NCI-H2171 treated with DMSO at 0.1 percent for 48 hours (cell line): ENCODE data around the gene KCNJ6.

ENCODE experiments used
- DNase-seq: peaks from one replicate; lab custom pipeline; 2025; lab: John Stamatoyannopoulos, UW

KCNJ6 gene

DNA sequence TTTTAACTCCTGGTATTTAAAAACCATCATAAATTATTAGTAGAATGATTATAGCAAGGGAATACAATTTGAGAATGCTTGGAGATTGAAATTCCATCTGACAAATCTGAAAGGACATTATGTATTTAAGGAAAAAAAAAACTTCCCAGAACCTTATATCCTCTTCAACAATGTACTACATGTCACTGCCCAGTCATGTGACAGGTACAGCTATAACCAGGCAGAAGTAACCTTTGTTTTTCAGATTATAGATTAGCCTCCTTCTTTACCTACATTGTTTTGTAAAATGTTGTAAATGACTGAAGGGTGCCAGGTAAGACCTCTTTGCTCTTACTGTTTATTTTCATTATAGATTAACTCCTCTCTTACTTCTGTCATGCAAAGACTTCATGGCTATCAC is 96.9 kb downstream of the KCNJ6 start:
- no peak for DNase-seq

- DNase-seq: no peak
Measured at GRCh38 chr21:37817242-37817641, 99.0 kb downstream of the KCNJ6 start.

DNA sequence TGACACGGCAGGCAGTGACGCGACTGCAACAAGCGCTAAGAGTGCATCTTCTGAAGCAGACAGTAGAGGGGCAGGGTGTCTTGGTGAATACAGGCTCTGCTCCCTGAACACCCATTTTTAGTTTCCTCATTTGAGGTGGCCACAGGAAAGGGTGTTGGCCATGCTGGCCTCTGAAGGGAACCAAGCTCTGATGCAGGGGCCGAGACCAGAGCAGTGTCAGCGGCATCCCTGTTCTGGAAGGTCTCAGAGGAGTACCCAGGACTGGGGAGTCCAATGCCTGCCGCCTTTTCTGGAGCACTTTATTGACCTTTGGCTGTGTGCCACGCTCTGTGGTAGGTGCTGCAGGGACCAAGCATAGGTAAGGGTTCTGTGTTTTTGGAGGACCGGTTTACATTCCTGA is 100.4 kb downstream of the KCNJ6 start:
- no peak for DNase-seq

- DNase-seq: no peak
Measured at GRCh38 chr21:37811711-37812110, 104.5 kb downstream of the KCNJ6 start.

- no peak for DNase-seq
Measured at GRCh38 chr21:37808261-37808660, 108.0 kb downstream of the KCNJ6 start.

GRCh38 chr21:37805266-37805665 is 111.0 kb downstream of the KCNJ6 start:
- no peak for DNase-seq

- no peak for DNase-seq
Measured at GRCh38 chr21:37804001-37804400, 112.3 kb downstream of the KCNJ6 start.

- DNase-seq: no peak
Measured at GRCh38 chr21:37803101-37803651, 113.1 kb downstream of the KCNJ6 start.

- DNase-seq: no peak
Measured at GRCh38 chr21:37800456-37801061, 115.7 kb downstream of the KCNJ6 start.

DNA sequence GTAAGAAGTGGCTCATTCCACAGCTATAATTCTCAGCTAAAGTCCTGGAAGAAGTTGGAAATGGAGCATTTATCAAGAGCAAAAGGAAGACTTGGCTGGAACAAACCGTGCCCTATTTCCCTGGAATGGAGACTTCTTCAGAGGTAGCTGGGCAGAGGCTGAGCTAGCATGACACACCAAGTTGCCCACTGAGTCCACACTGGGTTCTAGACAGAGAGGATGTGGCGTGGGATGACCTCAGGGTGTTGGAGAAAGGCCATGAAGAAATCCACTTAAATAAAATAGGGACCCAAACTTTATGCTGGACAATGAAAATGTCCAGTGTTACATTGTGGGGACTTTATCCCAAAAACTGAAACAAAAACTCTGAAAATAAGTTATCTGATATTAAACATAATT is 116.2 kb downstream of the KCNJ6 start:
- no peak for DNase-seq

- no peak for DNase-seq
Measured at GRCh38 chr21:37799211-37800056, 116.8 kb downstream of the KCNJ6 start.

DNA sequence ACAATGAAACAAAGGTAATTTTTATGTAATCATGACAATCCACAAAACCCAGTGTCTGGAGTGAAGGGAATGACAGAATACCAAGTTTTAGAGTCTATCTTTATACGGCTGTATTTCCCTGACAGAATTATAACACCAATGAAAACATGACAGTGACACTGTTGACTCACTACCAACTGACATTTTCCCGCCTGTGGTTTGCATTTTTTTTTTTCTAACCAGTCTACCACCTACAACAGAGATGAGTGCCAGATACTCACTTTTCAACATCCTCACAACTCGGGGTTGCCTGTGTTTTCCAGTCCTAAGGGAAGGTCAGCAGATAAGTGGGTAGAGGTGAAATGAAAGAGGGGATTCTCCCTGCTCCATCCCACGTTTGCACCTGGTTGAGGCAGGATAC is 118.9 kb downstream of the KCNJ6 start:
- DNase-seq: no peak

- no peak for DNase-seq
Measured at GRCh38 chr21:37796011-37796410, 120.2 kb downstream of the KCNJ6 start.

DNA sequence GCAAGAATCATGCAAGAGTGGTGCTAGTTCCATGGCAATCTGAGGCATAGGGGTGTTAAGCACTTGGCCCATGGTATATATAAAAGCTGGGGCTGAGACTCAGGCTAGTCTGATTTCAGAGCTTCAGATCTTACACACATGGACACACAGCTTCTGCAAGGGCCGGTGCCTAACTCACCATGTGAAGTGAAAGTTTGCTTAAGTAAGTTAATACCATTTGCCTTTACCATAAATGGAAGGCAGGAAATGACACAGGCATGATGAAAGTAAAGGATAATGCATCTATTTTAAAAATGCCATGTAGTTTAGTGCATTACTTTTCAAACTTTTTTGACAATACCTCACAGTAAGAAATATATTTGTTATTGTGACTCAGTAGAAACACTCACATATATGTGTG is 122.6 kb downstream of the KCNJ6 start:
- DNase-seq: no peak

DNA sequence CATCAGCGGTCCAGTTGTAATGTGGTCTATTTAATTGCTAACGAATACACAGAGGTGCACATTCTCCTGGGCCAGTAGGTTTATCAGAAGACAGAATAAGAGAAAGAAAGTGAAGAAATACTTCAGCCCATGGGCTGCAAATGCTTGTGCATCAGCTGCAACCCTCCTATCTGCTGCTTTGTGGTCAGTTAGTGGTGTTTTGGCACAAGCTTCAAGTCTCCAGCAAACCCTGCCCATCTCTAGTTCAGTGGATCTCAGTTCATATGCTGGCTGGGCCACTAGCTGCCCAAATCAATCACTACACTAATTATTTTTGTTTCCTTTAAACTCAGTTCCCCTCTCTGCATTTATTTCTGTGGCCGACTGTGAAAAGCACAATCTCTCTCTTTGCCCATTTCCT is 124.2 kb downstream of the KCNJ6 start:
- no peak for DNase-seq

GRCh38 chr21:37790905-37791304 is 125.4 kb downstream of the KCNJ6 start:
- no peak for DNase-seq

DNA sequence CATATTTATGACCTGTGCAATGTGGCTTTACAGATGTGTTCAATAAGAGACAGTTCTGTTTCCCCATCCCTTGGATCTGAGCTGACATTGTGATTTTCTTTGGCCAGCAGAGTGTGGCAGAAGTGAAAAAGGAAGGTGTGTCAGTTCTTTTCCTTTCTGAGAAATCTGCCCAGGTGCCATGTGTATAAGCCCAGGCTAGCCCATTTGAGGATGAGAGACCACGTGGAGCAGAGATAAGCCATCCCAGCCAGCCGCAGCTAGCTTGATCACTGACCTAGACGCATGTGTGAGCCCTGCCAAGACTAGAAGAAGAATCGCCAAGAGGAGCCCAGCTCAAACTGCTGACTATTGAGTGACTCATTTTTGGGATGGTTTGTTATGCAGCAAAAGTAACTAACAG is 127.8 kb downstream of the KCNJ6 start:
- DNase-seq: no peak

DNA sequence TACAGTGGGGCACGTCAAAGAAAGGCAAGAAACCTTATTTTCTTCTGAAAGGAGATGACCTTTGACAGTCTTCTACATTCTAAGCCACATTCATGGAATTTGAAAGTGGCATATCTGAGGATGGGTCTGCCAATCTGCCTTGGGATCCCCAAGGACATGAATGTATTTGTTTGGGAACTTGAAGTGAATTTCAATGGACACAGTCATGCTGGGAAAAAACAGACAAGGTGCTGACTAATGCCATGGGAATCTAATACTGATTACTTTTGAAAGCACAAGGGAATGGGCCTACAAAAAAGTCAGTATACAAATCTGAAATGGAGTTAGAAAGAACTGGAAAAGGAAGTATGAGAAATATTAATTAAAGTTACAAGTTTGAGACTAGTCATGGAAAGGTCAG is 128.8 kb downstream of the KCNJ6 start:
- DNase-seq: no peak

DNA sequence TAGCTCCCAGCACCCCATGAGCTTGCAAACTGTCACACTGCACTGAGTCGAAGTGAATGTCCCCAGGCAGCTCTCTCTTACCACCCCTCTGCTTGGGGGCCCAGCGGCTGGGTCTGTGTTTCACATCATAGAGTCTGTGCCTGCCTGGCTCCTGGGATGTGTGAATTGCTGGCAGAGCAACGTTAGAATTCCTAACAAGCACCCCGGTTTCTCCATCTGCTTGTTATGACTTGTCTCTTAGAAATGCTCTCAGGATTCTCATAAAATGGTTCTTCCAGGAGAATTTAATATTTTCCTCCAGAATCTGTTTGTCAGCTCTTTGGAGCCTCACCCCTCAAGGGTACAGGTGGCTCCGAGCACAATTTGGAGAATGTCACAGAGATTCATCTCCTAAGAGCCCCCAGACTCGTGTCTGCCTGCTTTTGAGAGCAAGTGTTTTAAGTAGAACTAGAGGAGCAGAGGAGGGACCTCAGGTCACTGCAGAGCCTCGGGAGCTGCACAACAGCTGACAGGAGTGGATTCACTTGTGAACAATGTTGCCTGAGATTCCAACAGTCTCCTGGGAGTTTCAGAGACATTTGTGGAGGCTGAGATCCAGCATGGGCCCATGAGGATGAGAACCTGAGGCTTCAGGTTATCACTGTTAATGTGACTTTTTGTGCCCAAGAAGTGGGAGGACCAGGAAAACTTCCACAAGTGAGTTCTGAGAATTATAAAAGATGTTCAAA is 131.5 kb downstream of the KCNJ6 start:
- DNase-seq: no peak

DNA sequence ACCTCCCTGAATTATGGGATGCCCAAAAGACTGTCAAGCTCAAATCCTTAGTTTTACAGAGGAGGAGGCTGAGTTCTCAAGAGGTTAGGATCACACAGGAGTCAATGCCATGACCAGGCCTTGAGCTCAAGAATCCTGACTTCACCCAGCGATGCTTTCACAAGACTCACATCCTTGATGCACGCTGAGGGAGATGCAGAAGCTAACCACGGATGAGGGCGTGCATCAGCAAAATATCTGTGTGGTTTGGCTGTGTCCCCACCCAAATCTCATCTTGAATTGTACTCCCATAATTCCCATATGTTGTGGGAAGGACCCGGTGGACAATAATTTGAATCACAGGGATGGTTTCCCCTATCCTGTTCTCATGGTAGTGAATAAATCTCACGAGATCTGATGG is 133.2 kb downstream of the KCNJ6 start:
- no peak for DNase-seq

- no peak for DNase-seq
Measured at GRCh38 chr21:37780991-37781983, 135.0 kb downstream of the KCNJ6 start.

GRCh38 chr21:37771181-37771580 is 145.1 kb downstream of the KCNJ6 start:
- DNase-seq: no peak
